Endothelial cell of umbilical vein (primary cell): ENCODE results near the gene ADAT3.

Experiments used
- CTCF ChIP-seq, 2 donors: IDR thresholded peaks; 1 replicate in 1 of 2; 2 replicates in 1 of 2; pipeline ENCODE4 v1.5.1; 2011; ENCODE audit warnings: low read length in 2 of 2, mild to moderate bottlenecking in 2 of 2, moderate library complexity in 2 of 2, control low read depth in 1 of 2, inconsistent platforms in 1 of 2, low read depth in 1 of 2; ENCODE audit not compliant: insufficient read depth in 1 of 2; ENCODE audit errors: extremely low read depth in 1 of 2
- FOS ChIP-seq: IDR thresholded peaks from 2 replicates; pipeline ENCODE4 v1.6.1; 2011; ENCODE audit warnings: mild to moderate bottlenecking, low read length, moderate library complexity, borderline replicate concordance; ENCODE audit not compliant: insufficient read depth
- MAX ChIP-seq: IDR thresholded peaks from 2 replicates; pipeline ENCODE4 v1.6.1; 2011; ENCODE audit not compliant: insufficient read depth, insufficient read length

GRCh38 chr19:1944916-1945561 is 39.8 kb downstream of the ADAT3 start:
- TF ChIP-seq FOS = no peak
- no peak for TF ChIP-seq CTCF (IDR thresholded peaks at IDR 0.05; ENCODE audit: extremely low read depth in 1 of 2, insufficient read depth in 1 of 2, low read depth in 1 of 2, low read length in 2 of 2)
- TF ChIP-seq MAX = no peak
